H1 (cell line): ENCODE measurements around the gene RAB5A. TPM values are rescaled to one million over a fixed set of nuclear protein-coding genes. Genes with fewer than 3 reads are reported as not detected.

Source experiments
- CTCF ChIA-PET: fragments of 300-600 bp; sonication (Branson Sonifier 250); formaldehyde crosslinking; loops from one replicate; lab custom pipeline; 2021; ENCODE audit not compliant: partially characterized antibody; lab: Charles Lee
- POLR2A ChIA-PET: fragments of 300-600 bp; sonication (Branson Sonifier 250); formaldehyde crosslinking; loops from one replicate; lab custom pipeline; 2021; ENCODE audit warnings: inconsistent platforms; ENCODE audit not compliant: partially characterized antibody; lab: Charles Lee
- DNase-seq, 2 experiments: peaks; one replicate each; pipeline versions ENCODE4 v3.0.0 to v3.0.0-alpha.2; 2010 to 2022; ENCODE audit warnings: low spot score in 2 of 2, low read depth in 1 of 2, mixed read lengths in 1 of 2
- FAIRE-seq: peaks from 2 replicates; lab custom pipeline; 2011; peaks lifted over from hg19 to GRCh38; lab: Jason Lieb, UNC
- H2AFZ ChIP-seq: 2 replicates; pipeline ENCODE4 v1.8.1; 2012; ENCODE audit warnings: low read length, inconsistent platforms
- H2AK5ac ChIP-seq: 2 replicates; pipeline ENCODE4 v1.6.1; 2013; ENCODE audit warnings: low read depth, low read length
- H2BK120ac ChIP-seq: replicated peaks from 2 replicates; pipeline ENCODE3; 2013; ENCODE audit warnings: low read depth, low read length, inconsistent platforms
- H2BK12ac ChIP-seq: 2 replicates; pipeline ENCODE4 v1.6.1; 2013; ENCODE audit warnings: low read depth, low read length
- H2BK15ac ChIP-seq: 2 replicates; pipeline ENCODE4 v1.6.1; 2013; ENCODE audit warnings: low read length
- H2BK20ac ChIP-seq: 2 replicates; pipeline ENCODE4 v1.6.1; 2013; ENCODE audit warnings: low read length
- H2BK5ac ChIP-seq: 2 replicates; pipeline ENCODE4 v1.6.1; 2013; ENCODE audit warnings: low read depth, low read length
- H3K14ac ChIP-seq: 2 replicates; pipeline ENCODE4 v1.6.1; 2013; ENCODE audit warnings: inconsistent platforms; ENCODE audit not compliant: insufficient read length
- H3K18ac ChIP-seq: 2 replicates; pipeline ENCODE4 v1.6.1; 2013; ENCODE audit warnings: low read length; ENCODE audit errors: extremely low read depth
- H3K23ac ChIP-seq: 2 replicates; pipeline ENCODE4 v1.6.1; 2013; ENCODE audit warnings: inconsistent platforms; ENCODE audit not compliant: insufficient read length
- H3K23me2 ChIP-seq: 2 replicates; pipeline ENCODE4 v1.6.1; 2013; ENCODE audit warnings: low read depth, low read length
- H3K27ac ChIP-seq: 2 replicates; pipeline ENCODE4 v1.6.1; 2011; ENCODE audit warnings: low read depth, low read length, inconsistent platforms
- H3K27me3 ChIP-seq, 4 experiments: replicated peaks in 1 of 4; 1 replicate in 1 of 4; 2 replicates in 3 of 4; pipeline versions ENCODE4 v1.6.1 to v1.8.1; 2011 to 2013; ENCODE audit warnings: low read length in 3 of 4, mild to moderate bottlenecking in 3 of 4, inconsistent platforms in 2 of 4, mixed read lengths in 2 of 4, moderate library complexity in 1 of 4; ENCODE audit not compliant: control insufficient read depth in 3 of 4, insufficient read depth in 3 of 4; ENCODE audit errors: extremely low read depth in 1 of 4
- H3K36me3 ChIP-seq, 4 experiments: 2 replicates each; pipeline versions ENCODE4 v1.6.1 to v1.8.1; 2011 to 2013; ENCODE audit warnings: mild to moderate bottlenecking in 4 of 4, low read length in 3 of 4, moderate library complexity in 2 of 4, control low read depth in 1 of 4, inconsistent platforms in 1 of 4; ENCODE audit not compliant: insufficient read depth in 4 of 4, control insufficient read depth in 2 of 4
- H3K4ac ChIP-seq: replicated peaks from 2 replicates; pipeline ENCODE3; 2013; ENCODE audit warnings: low read length, low read depth, mixed read lengths, inconsistent platforms; ENCODE audit not compliant: insufficient read length
- H3K4me1 ChIP-seq, 4 experiments: replicated peaks in 1 of 4; 1 replicate in 1 of 4; 2 replicates in 3 of 4; pipeline versions ENCODE4 v1.6.1 to v1.8.1; 2011 to 2013; ENCODE audit warnings: low read length in 3 of 4, inconsistent platforms in 2 of 4, mixed read lengths in 1 of 4; ENCODE audit not compliant: insufficient read depth in 4 of 4, control insufficient read depth in 3 of 4
- H3K4me2 ChIP-seq, 2 experiments: 2 replicates each; pipeline versions ENCODE4 v1.6.1 to v1.8.1; 2011 to 2013; ENCODE audit warnings: low read depth in 2 of 2, low read length in 2 of 2, control low read depth in 1 of 2, inconsistent platforms in 1 of 2, mild to moderate bottlenecking in 1 of 2; ENCODE audit not compliant: insufficient read depth in 1 of 2
- H3K4me3 ChIP-seq, 4 experiments: fragments of 200-600, 300-600 bp in 1 of 4; sonication (generic), shearing (Covaris generic), sonication (Bioruptor Twin) in 1 of 4; 2 replicates each; pipeline versions ENCODE4 v1.5.1 to v1.8.1; 2011 to 2016; ENCODE audit warnings: low read length in 4 of 4, low read depth in 3 of 4, control low read depth in 2 of 4, inconsistent platforms in 2 of 4, mild to moderate bottlenecking in 2 of 4, mixed read lengths in 1 of 4, moderate library complexity in 1 of 4; ENCODE audit not compliant: insufficient read depth in 2 of 4; ENCODE audit errors: extremely low read depth in 1 of 4
- H3K56ac ChIP-seq: replicated peaks from 2 replicates; pipeline ENCODE3; 2013; ENCODE audit warnings: low read depth, mild to moderate bottlenecking, mixed read lengths, low read length, inconsistent platforms; ENCODE audit not compliant: insufficient read length
- H3K79me1 ChIP-seq: 2 replicates; pipeline ENCODE4 v1.6.1; 2013; ENCODE audit warnings: low read depth, low read length, control low read depth
- H3K79me2 ChIP-seq, 2 experiments: 2 replicates each; pipeline versions ENCODE4 v1.6.1 to v1.8.1; 2012 to 2013; ENCODE audit warnings: low read length in 2 of 2, mild to moderate bottlenecking in 2 of 2, inconsistent platforms in 1 of 2; ENCODE audit not compliant: insufficient read depth in 2 of 2, control insufficient read depth in 1 of 2
- H3K9ac ChIP-seq, 4 experiments: replicated peaks in 1 of 4; 1 replicate in 1 of 4; 2 replicates in 3 of 4; pipeline versions ENCODE4 v1.6.1 to v1.8.1; 2011 to 2013; ENCODE audit warnings: low read depth in 3 of 4, low read length in 3 of 4, control low read depth in 2 of 4, mild to moderate bottlenecking in 2 of 4, moderate library complexity in 2 of 4, inconsistent platforms in 1 of 4; ENCODE audit errors: extremely low read depth in 1 of 4
- H3K9me3 ChIP-seq, 2 experiments: 2 replicates each; pipeline versions ENCODE4 v1.6.1 to v1.8.1; 2012 to 2013; ENCODE audit warnings: mild to moderate bottlenecking in 2 of 2, moderate library complexity in 2 of 2, control low read depth in 1 of 2, inconsistent platforms in 1 of 2, low read depth in 1 of 2, low read length in 1 of 2, mixed read lengths in 1 of 2; ENCODE audit not compliant: insufficient read depth in 2 of 2
- H4K20me1 ChIP-seq, 2 experiments: replicated peaks in 1 of 2; 2 replicates each; pipeline versions ENCODE3 to v1.8.1; 2011 to 2013; ENCODE audit warnings: inconsistent platforms in 2 of 2, low read length in 2 of 2, mild to moderate bottlenecking in 1 of 2; ENCODE audit not compliant: insufficient read depth in 2 of 2, control insufficient read depth in 1 of 2
- H4K5ac ChIP-seq: 2 replicates; pipeline ENCODE4 v1.6.1; 2013; ENCODE audit warnings: low read length, low read depth, mixed read lengths, inconsistent platforms; ENCODE audit not compliant: insufficient read length
- H4K8ac ChIP-seq: 2 replicates; pipeline ENCODE4 v1.8.0; 2013; ENCODE audit warnings: mild to moderate bottlenecking, moderate library complexity, low read length, inconsistent platforms; ENCODE audit not compliant: insufficient read depth; ENCODE audit errors: extremely low read depth
- H4K91ac ChIP-seq: replicated peaks from 2 replicates; pipeline ENCODE3; 2013; ENCODE audit warnings: low read length, mixed read lengths, inconsistent platforms; ENCODE audit not compliant: insufficient read length
- RBBP5 ChIP-seq: IDR thresholded peaks from 2 replicates; pipeline ENCODE4 v1.7.1; 2012; ENCODE audit warnings: low read depth, mild to moderate bottlenecking, inconsistent platforms, low read length, moderate library complexity, borderline replicate concordance
- RXRA ChIP-seq: IDR thresholded peaks from 2 replicates; pipeline ENCODE4 v1.6.1; 2011; ENCODE audit warnings: low read depth, mild to moderate bottlenecking, low read length, moderate library complexity; ENCODE audit not compliant: insufficient read depth
- SIX5 ChIP-seq: IDR thresholded peaks from 2 replicates; pipeline ENCODE4 v1.6.1; 2011; ENCODE audit warnings: mild to moderate bottlenecking, low read depth, low read length
- TCF12 ChIP-seq: IDR thresholded peaks from 2 replicates; pipeline ENCODE4 v1.6.1; 2011; ENCODE audit warnings: low read depth, mild to moderate bottlenecking, low read length
- whole genome bisulfite sequencing, 2 experiments: shearing (Covaris generic) in 1 of 2; methylation state at CpG; one replicate each; pipeline versions ENCODE4 v1.1.6 to v1.1.7; 2013 to 2015; ENCODE audit warnings: low lambda C conversion rate in 2 of 2, mixed read lengths in 2 of 2, inconsistent platforms in 1 of 2, low coverage in 1 of 2, missing lambda C conversion rate in 1 of 2; ENCODE audit not compliant: insufficient replicate concordance in 2 of 2, insufficient coverage in 1 of 2, insufficient read length in 1 of 2; ENCODE audit errors: extremely low coverage in 1 of 2, missing lambda C conversion rate in 1 of 2; 5-methylcytosine and 5-hydroxymethylcytosine counted together
- polyA plus RNA-seq, 7 experiments: library from polyadenylated mRNA; depleted of rRNA in 3 of 7; stranded (reverse) in 5 of 7; unstranded in 2 of 7; fragments of >200 nt in 5 of 7; fragments of 200-250 nt in 2 of 7; gene quantifications; 1 replicate in 5 of 7; 2 replicates in 1 of 7; 4 replicates in 1 of 7; pipeline versions ENCODE4 v1.2.1 to v1.2.3, GENCODE V29; 2011 to 2013; ENCODE audit warnings: missing spikeins in 2 of 7, mixed read lengths in 2 of 7
- total RNA-seq: library from RNA; stranded (reverse); fragmentation: NEBNext Ultra II Directional; extraction: Animal tissue kit (Norgen Biotek cat#: 25700); gene quantifications from 2 replicates; pipeline ENCODE4 v1.2.1, GENCODE V29; 2021
- TF ChIP-seq, protein P1 (sequence below): IDR thresholded peaks from 2 replicates; pipeline ENCODE4 v1.6.1; 2011; ENCODE audit warnings: low read length, improper control_type of control experiment

RAB5A gene
- total and polyA plus RNA-seq, 2 of the 8 experiments (the other 6 are each of a cell fraction or from before 2014, with no cell fraction given): 22.4 to 77.7 TPM

DNA sequence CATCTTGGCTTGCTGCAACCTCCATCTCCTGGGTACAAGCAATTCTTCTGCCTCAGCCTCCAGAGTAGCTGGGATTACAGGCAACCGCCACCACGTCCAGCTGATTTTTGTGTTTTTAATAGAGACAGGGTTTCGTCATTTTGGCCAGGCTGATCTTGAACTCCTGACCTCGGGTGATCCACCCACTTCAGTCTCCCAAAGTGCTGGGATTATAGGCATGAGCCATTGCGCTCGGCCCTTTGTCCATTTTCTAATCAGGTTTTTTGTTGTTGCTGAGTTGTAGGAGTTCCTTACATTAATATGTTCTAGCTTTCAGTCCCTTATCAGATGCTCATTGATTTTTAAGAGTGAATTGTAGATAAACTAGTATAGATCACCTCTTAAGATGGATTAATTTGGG, 20.3 kb downstream of the RAB5A start:
- no peak overlapping the region for H2BK5ac ChIP-seq
- FAIRE-seq: no peak

More for the DNA sequence above, 20.3 kb downstream of the RAB5A start:
- Histone ChIP-seq H3K4me2 (no peak overlapping the region), H3K9me3 (no peaks in the 10 kb centered on the region), H3K79me2 (peaks cover 2 to 91% of the 10 kb centered on the region in 2 experiments; a peak in 3 of 4 replicates), H2BK15ac (no peak overlapping the region), H3K23me2 (no peaks in the 10 kb centered on the region), H2AK5ac (no peak overlapping the region), H2AFZ (no peak overlapping the region), H3K9ac (no peak overlapping the region), H4K91ac (no peak overlapping the region), H4K20me1 (peaks cover 7 to 9% of the 10 kb centered on the region in 2 experiments), H4K5ac (no peak overlapping the region), H3K18ac (no peak overlapping the region), H3K4me1 (no peaks in the 10 kb centered on the region), H2BK20ac (no peak overlapping the region), H4K8ac (no peak overlapping the region), H3K14ac (no peak overlapping the region), H2BK120ac (no peak overlapping the region), H3K79me1 (no peaks in the 10 kb centered on the region; the same call in 1 of the 2 replicates), H3K4me3 (no peak overlapping the region), H3K4ac (no peak overlapping the region), H3K23ac (no peak overlapping the region), H3K27me3 (no peaks in the 10 kb centered on the region), H3K56ac (no peak overlapping the region), H2BK12ac (no peak overlapping the region), H3K36me3 (peaks cover 0 to 14% (median 0%) of the 10 kb centered on the region in 4 experiments; a peak in 1 of 8 replicates), H3K27ac (no peak overlapping the region)
- 88% methylated on average over 6 of the region's 6 CpGs; no CpG with 5 or more reads in 1 of the 2 experiments for WGBS, 2 experiments
- DNase-seq: no peak
- TF ChIP-seq RXRA: no peak
- no peak for TF ChIP-seq SIX5
- no peak for TF ChIP-seq TCF12
- TF ChIP-seq, protein P1, sequence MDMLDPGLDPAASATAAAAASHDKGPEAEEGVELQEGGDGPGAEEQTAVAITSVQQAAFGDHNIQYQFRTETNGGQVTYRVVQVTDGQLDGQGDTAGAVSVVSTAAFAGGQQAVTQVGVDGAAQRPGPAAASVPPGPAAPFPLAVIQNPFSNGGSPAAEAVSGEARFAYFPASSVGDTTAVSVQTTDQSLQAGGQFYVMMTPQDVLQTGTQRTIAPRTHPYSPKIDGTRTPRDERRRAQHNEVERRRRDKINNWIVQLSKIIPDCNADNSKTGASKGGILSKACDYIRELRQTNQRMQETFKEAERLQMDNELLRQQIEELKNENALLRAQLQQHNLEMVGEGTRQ: no peak
- no peak for TF ChIP-seq RBBP5
- ChIA-PET POLR2A (interaction anchor here (1.0 kb wide), 2 partner anchors 19 to 27 kb away, joined by 3 read pairs; no protein-coding TSS in a partner anchor), CTCF (interaction anchor here (0.6 to 0.7 kb wide), 2 partner anchors 64 to 850 kb away, joined by 3 to 4 read pairs; no protein-coding TSS in a partner anchor)
